Hepatocyte (in vitro differentiated cells): Measurements from ENCODE around the gene TRNP1. TPM values are rescaled to one million over a fixed set of nuclear protein-coding genes. Genes with fewer than 3 reads are reported as not detected.

Source experiments
- DNase-seq: peaks from one replicate; pipeline ENCODE4 v3.0.0-alpha.2; 2016; ENCODE audit warnings: low spot score
- H2AFZ ChIP-seq: fragments of 200-600 bp; sonication (generic); 2 replicates; pipeline ENCODE4 v1.6.0; 2016; ENCODE audit warnings: antibody characterized with exemption, mild to moderate bottlenecking
- H3K27ac ChIP-seq: fragments of 200-600 bp; sonication (generic); 2 replicates; pipeline ENCODE4 v1.5.1; 2016; ENCODE audit warnings: mild to moderate bottlenecking
- H3K27me3 ChIP-seq: fragments of 200-600 bp; sonication (generic); 2 replicates; pipeline ENCODE4 v1.6.1; 2016
- H3K36me3 ChIP-seq: fragments of 200-600 bp; sonication (generic); replicated peaks from 2 replicates; pipeline ENCODE4 v1.5.1; 2016; ENCODE audit warnings: low read depth; ENCODE audit not compliant: insufficient read depth
- H3K4me1 ChIP-seq: fragments of 200-600 bp; sonication (generic); 2 replicates; pipeline ENCODE4 v1.5.1; 2016; ENCODE audit warnings: mild to moderate bottlenecking, moderate library complexity; ENCODE audit not compliant: insufficient read depth
- H3K4me2 ChIP-seq: fragments of 200-600 bp; sonication (generic); 2 replicates; pipeline ENCODE4 v1.6.0; 2016
- H3K4me3 ChIP-seq: fragments of 200-600 bp; sonication (generic); 2 replicates; pipeline ENCODE4 v1.5.1; 2016; ENCODE audit warnings: mild to moderate bottlenecking
- H3K79me2 ChIP-seq: fragments of 200-600 bp; sonication (generic); 2 replicates; pipeline ENCODE4 v1.6.0; 2017; ENCODE audit warnings: mild to moderate bottlenecking
- H3K9me2 ChIP-seq: fragments of 200-600 bp; sonication (generic); replicated peaks from 2 replicates; pipeline ENCODE4 v1.6.0; 2017; ENCODE audit warnings: mild to moderate bottlenecking; ENCODE audit not compliant: insufficient read depth
- H3K9me3 ChIP-seq: fragments of 200-600 bp; sonication (generic); 2 replicates; pipeline ENCODE4 v1.5.1; 2016; ENCODE audit warnings: low read depth, mild to moderate bottlenecking
- H4K20me1 ChIP-seq: fragments of 200-600 bp; sonication (generic); 2 replicates; pipeline ENCODE4 v1.6.0; 2016; ENCODE audit warnings: mild to moderate bottlenecking; ENCODE audit not compliant: insufficient read depth, poor library complexity, severe bottlenecking
- CTCF ChIP-seq: fragments of 200-600 bp; sonication (generic); IDR thresholded peaks from 2 replicates; pipeline ENCODE4 v1.5.1; 2016; ENCODE audit warnings: antibody characterized with exemption, mild to moderate bottlenecking; ENCODE audit not compliant: poor library complexity
- EZH2 ChIP-seq: fragments of 200-600 bp; sonication (generic); IDR thresholded peaks from 2 replicates; pipeline ENCODE4 v1.6.1; 2016; ENCODE audit warnings: antibody characterized with exemption, mild to moderate bottlenecking, borderline replicate concordance
- EZH2phosphoT487 ChIP-seq: fragments of 200-600 bp; sonication (generic); IDR thresholded peaks from one replicate; pipeline ENCODE4 v1.6.1; 2018; ENCODE audit warnings: antibody characterized with exemption, mild to moderate bottlenecking, low read depth, moderate library complexity; ENCODE audit not compliant: unreplicated experiment, severe bottlenecking
- WGBS: methylation state at CpG from one replicate; pipeline ENCODE4 v1.1.6; 2016; ENCODE audit warnings: low lambda C conversion rate; ENCODE audit errors: missing lambda C conversion rate; 5-methylcytosine and 5-hydroxymethylcytosine counted together
- polyA plus RNA-seq: library from polyadenylated mRNA; unstranded; fragments of >200 nt; fragmentation: Nextera tagmentation; extraction: Ambion mirVana; gene quantifications from 2 replicates; pipeline ENCODE4 v1.2.1, GENCODE V29; 2016
- total RNA-seq: library from RNA; depleted of rRNA; stranded (reverse); fragments of >200 nt; gene quantifications from 2 replicates; pipeline ENCODE4 v1.2.3, GENCODE V29; 2014

The TRNP1 gene
- total and polyA plus RNA-seq, 2 experiments from 2014 or later, result 67.4 to 137 TPM

GRCh38 chr1:27031235-27032118 lies 38.0 kb downstream of the TRNP1 start:
- Histone ChIP-seq H3K4me1 (peaks cover 25% of the 10 kb centered on the region), H3K27ac (peak overlapping the region; percentile 65), H3K27me3 (no peaks in the 10 kb centered on the region), H2AFZ (peak overlapping the region; percentile 37), H3K4me3 (no peak overlapping the region), H3K36me3 (no peaks in the 10 kb centered on the region), H3K9me2 (no peaks in the 10 kb centered on the region), H4K20me1 (no peaks in the 10 kb centered on the region), H3K79me2 (no peaks in the 10 kb centered on the region), H3K9me3 (no peaks in the 10 kb centered on the region), H3K4me2 (peak overlapping the region; percentile 73)
- DNase-seq, result peak; percentile 85
- WGBS, result 27% methylated on average over 37 of the region's 43 CpGs
- TF ChIP-seq EZH2, result no peak
- TF ChIP-seq CTCF, result no peak
- no peak for TF ChIP-seq EZH2phosphoT487

- H2AFZ ChIP-seq, result peak overlapping the region; percentile 37
Measured at GRCh38 chr1:27032119-27032461, 38.6 kb downstream of the TRNP1 start.

GRCh38 chr1:27033043-27033746 lies 39.7 kb downstream of the TRNP1 start:
- H3K4me2 ChIP-seq, result no peak overlapping the region
- H3K79me2 ChIP-seq, result no peaks in the 10 kb centered on the region
- H3K4me3 ChIP-seq, result no peak overlapping the region
- 63% methylated on average over 7 of the region's 7 CpGs for WGBS
- no peaks in the 10 kb centered on the region for H3K9me2 ChIP-seq
- H3K27me3 ChIP-seq, result no peaks in the 10 kb centered on the region
- H3K27ac ChIP-seq, result peak overlapping the region; percentile 57
- no peaks in the 10 kb centered on the region for H3K36me3 ChIP-seq
- no peaks in the 10 kb centered on the region for H4K20me1 ChIP-seq
- no peaks in the 10 kb centered on the region for H3K9me3 ChIP-seq
- H3K4me1 ChIP-seq, result peaks cover 16% of the 10 kb centered on the region
- H2AFZ ChIP-seq, result no peak overlapping the region
- TF ChIP-seq CTCF (no peak), EZH2 (no peak), EZH2phosphoT487 (no peak)
- no peak for DNase-seq

More at GRCh38 chr1:27032119-27032461, 38.6 kb downstream of the TRNP1 start:
- Histone ChIP-seq H3K4me2 (peak overlapping the region; percentile 73), H3K9me2 (no peaks in the 10 kb centered on the region), H3K4me3 (no peak overlapping the region), H3K27ac (peak overlapping the region; percentile 63), H3K4me1 (peaks cover 25% of the 10 kb centered on the region), H3K79me2 (no peaks in the 10 kb centered on the region), H3K27me3 (no peaks in the 10 kb centered on the region), H4K20me1 (no peaks in the 10 kb centered on the region), H3K9me3 (no peaks in the 10 kb centered on the region), H3K36me3 (no peaks in the 10 kb centered on the region)
- WGBS, result 70% methylated on average over 2 of the region's 2 CpGs
- DNase-seq, result no peak
- no peak for TF ChIP-seq EZH2phosphoT487
- no peak for TF ChIP-seq EZH2
- TF ChIP-seq CTCF, result no peak
